B cell (primary cell): ENCODE measurements around the gene VPS26B. TPM values are rescaled to one million over a fixed set of nuclear protein-coding genes. Genes with fewer than 3 reads are reported as not detected.

Source experiments
- ATAC-seq: fragments of 200-7000 bp; cut with Tn5 transposase; one replicate; pipeline ENCODE4 v1.10.0; 2021; ENCODE audit warnings: low read depth, mild to moderate bottlenecking, moderate number of reproducible peaks, moderate library complexity
- CTCF ChIA-PET: fragments of 350-600 bp; sonication (Branson Sonifier 250); formaldehyde crosslinking; loops from one replicate; lab custom pipeline; 2021; ENCODE audit warnings: antibody characterized with exemption, inconsistent platforms; lab: Charles Lee
- POLR2A ChIA-PET: fragments of 350-600 bp; sonication (Branson Sonifier 250); formaldehyde crosslinking; loops from one replicate; lab custom pipeline; 2021; ENCODE audit warnings: antibody characterized with exemption; lab: Charles Lee
- DNase-seq: peaks from one replicate; pipeline ENCODE4 v3.0.0; 2013
- H2AFZ ChIP-seq: 2 replicates; pipeline ENCODE4 v1.6.1; 2012; ENCODE audit warnings: mild to moderate bottlenecking, low read depth, low read length; ENCODE audit not compliant: insufficient read depth, poor library complexity, severe bottlenecking
- H3K27ac ChIP-seq, 2 donors: 1 replicate in 1 of 2; 2 replicates in 1 of 2; pipeline ENCODE4 v1.5.1; 2012 to 2013; ENCODE audit warnings: low read length in 2 of 2, mild to moderate bottlenecking in 2 of 2, moderate library complexity in 1 of 2
- H3K27me3 ChIP-seq, 4 experiments: fragments of 200-600 bp in 1 of 4; sonication (generic) in 1 of 4; replicated peaks in 1 of 4; 1 replicate in 2 of 4; 2 replicates in 2 of 4; pipeline versions ENCODE4 v1.6.1 to v1.7.0; 2013 to 2016; ENCODE audit warnings: low read length in 3 of 4, mild to moderate bottlenecking in 2 of 4, mixed read lengths in 1 of 4, moderate library complexity in 1 of 4; ENCODE audit not compliant: insufficient read depth in 4 of 4, control insufficient read depth in 3 of 4; ENCODE audit errors: control extremely low read depth in 1 of 4
- H3K36me3 ChIP-seq, 2 experiments: replicated peaks in 1 of 2; 1 replicate in 1 of 2; 2 replicates in 1 of 2; pipeline versions ENCODE4 v1.6.1 to v1.7.1; 2013; ENCODE audit warnings: low read length in 1 of 2; ENCODE audit not compliant: insufficient read depth in 2 of 2, control insufficient read depth in 1 of 2; ENCODE audit errors: control extremely low read depth in 1 of 2, extremely low read depth in 1 of 2
- H3K4me1 ChIP-seq, 2 donors: fragments of 200-600 bp in 1 of 2; sonication (generic) in 1 of 2; 1 replicate in 1 of 2; 2 replicates in 1 of 2; pipeline versions ENCODE4 v1.5.1 to v1.6.1; 2013 to 2017; ENCODE audit warnings: low read length in 2 of 2; ENCODE audit not compliant: control insufficient read depth in 2 of 2, insufficient read depth in 2 of 2
- H3K4me2 ChIP-seq: replicated peaks from 2 replicates; pipeline ENCODE3; 2012; ENCODE audit warnings: mild to moderate bottlenecking, low read depth, low read length; ENCODE audit not compliant: poor library complexity, severe bottlenecking
- H3K4me3 ChIP-seq, 5 experiments: fragments of 200-600 bp in 1 of 5; sonication (generic) in 1 of 5; 1 replicate in 3 of 5; 2 replicates in 2 of 5; pipeline versions ENCODE4 v1.5.1 to v1.7.0; 2011 to 2016; ENCODE audit warnings: low read length in 4 of 5, mild to moderate bottlenecking in 4 of 5, low read depth in 2 of 5, control low read depth in 1 of 5, moderate library complexity in 1 of 5; ENCODE audit not compliant: insufficient read depth in 1 of 5; ENCODE audit errors: control extremely low read depth in 1 of 5, extremely low read depth in 1 of 5
- H3K79me2 ChIP-seq: fragments of 200-600 bp; sonication (generic); one replicate; pipeline ENCODE4 v1.6.0; 2016; ENCODE audit warnings: low read length; ENCODE audit not compliant: control insufficient read depth, insufficient read depth
- H3K9ac ChIP-seq: fragments of 200-600 bp; sonication (generic); 2 replicates; pipeline ENCODE4 v1.6.1; 2017; ENCODE audit warnings: mild to moderate bottlenecking, low read length, moderate library complexity
- H3K9me3 ChIP-seq, 3 donors: one replicate each; pipeline versions ENCODE4 v1.6.1 to v1.7.1; 2013; ENCODE audit warnings: low read length in 2 of 3; ENCODE audit not compliant: control insufficient read depth in 2 of 3, insufficient read depth in 1 of 3; ENCODE audit errors: control extremely low read depth in 1 of 3
- H4K20me1 ChIP-seq: 2 replicates; pipeline ENCODE4 v1.6.0; 2012; ENCODE audit warnings: mild to moderate bottlenecking, low read length; ENCODE audit not compliant: insufficient read depth, control insufficient read depth, poor library complexity, severe bottlenecking
- H3K27ac Mint-ChIP-seq: one replicate; pipeline ENCODE4 v1.8.0; 2021; ENCODE audit warnings: mixed read lengths
- H3K27me3 Mint-ChIP-seq: one replicate; pipeline ENCODE4 v1.8.0; 2021; ENCODE audit warnings: mixed read lengths
- H3K4me1 Mint-ChIP-seq: one replicate; pipeline ENCODE4 v1.8.0; 2021; ENCODE audit warnings: mixed read lengths
- H3K4me3 Mint-ChIP-seq: one replicate; pipeline ENCODE4 v1.8.0; 2021; ENCODE audit warnings: mixed read lengths
- H3K9me3 Mint-ChIP-seq: one replicate; pipeline ENCODE4 v1.8.0; 2022; ENCODE audit warnings: mixed read lengths; ENCODE audit not compliant: insufficient read depth
- CTCF ChIP-seq: fragments of 200-600 bp; IDR thresholded peaks from one replicate; pipeline ENCODE4 v1.8.0; 2022; ENCODE audit warnings: antibody characterized with exemption, mild to moderate bottlenecking
- EZH2 ChIP-seq: IDR thresholded peaks from 2 replicates; pipeline ENCODE4 v1.6.1; 2012; ENCODE audit warnings: borderline replicate concordance, low read depth, mild to moderate bottlenecking, moderate library complexity, low read length; ENCODE audit not compliant: insufficient read depth, poor library complexity, severe bottlenecking
- WGBS: methylation state at CpG from one replicate; pipeline ENCODE4 v1.1.5; 2013; ENCODE audit warnings: missing lambda C conversion rate; ENCODE audit not compliant: insufficient coverage; 5-methylcytosine and 5-hydroxymethylcytosine counted together
- intact Hi-C: fragments of 100-400 bp; cut with micrococcal nuclease; formaldehyde crosslinking; loops from one replicate; pipeline ENCODE4 v1.10.0; 2022
- polyA plus RNA-seq: library from polyadenylated mRNA; depleted of rRNA; stranded (reverse); fragments of >200 nt; gene quantifications from 2 replicates; pipeline ENCODE4 v1.2.3, GENCODE V29; 2012
- total RNA-seq, 2 donors: library from RNA; stranded (reverse); fragments of 120-200 nt in 1 of 2; gene quantifications; 1 replicate in 1 of 2; 2 replicates in 1 of 2; pipeline versions ENCODE4 v1.2.3 to v1.2.4, GENCODE V29; 2013 to 2022

Gene VPS26B
- total and polyA plus RNA-seq, 2 donors (not counting 1 experiment from before 2014, with no cell fraction given): 14.7 to 38.5 TPM

DNA sequence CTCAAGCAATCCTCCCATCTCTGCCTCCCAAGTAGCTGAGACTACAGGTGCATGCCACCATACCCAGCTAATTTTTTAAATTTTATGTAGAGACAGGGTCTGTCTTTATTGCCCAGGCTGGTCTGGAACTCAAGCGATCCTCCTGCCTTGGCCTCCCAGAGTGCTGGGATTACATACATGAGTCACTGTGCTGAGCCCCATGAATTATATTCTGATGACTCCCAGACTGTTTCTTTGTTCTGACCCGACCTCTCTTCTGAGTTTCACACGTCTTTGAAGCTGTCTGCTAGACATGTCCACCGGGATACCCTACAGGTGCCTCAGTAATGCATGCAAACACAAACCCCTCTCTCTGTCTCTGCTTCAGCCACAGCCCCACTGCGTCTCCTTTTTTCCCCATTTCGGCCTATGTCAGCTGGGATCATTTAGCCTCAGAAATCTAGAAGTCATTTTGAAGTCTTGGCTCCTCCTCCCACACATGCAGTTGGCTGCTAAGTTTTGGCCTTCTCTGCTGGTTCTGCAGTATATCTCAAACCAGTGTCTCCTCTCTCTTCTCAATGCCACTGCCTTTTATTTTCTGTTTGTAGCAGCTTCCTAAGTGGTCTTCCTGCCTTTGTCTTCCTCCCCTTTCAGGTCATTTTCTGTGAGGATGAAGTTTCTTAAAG lies 4.8 kb downstream of the VPS26B start:
- Histone ChIP-seq H3K27ac (no peak overlapping the region), H3K79me2 (peaks cover 46% of the 10 kb centered on the region), H3K4me3 (peak overlapping the region in 1 of 5 experiments; percentile 21), H3K27me3 (peaks cover 0 to 47% (median 32%) of the 10 kb centered on the region in 4 experiments), H3K9me3 (no peaks in the 10 kb centered on the region), H3K4me1 (peaks cover 62 to 71% of the 10 kb centered on the region in 2 donors), H3K9ac (no peak overlapping the region), H2AFZ (no peak overlapping the region), H3K4me2 (peak overlapping the region; percentile 45), H3K36me3 (no peaks in the 10 kb centered on the region), H4K20me1 (peaks cover 87% of the 10 kb centered on the region)
- ChIA-PET POLR2A (interaction anchor here (0.6 kb wide), 1 partner anchor 19 kb away, joined by 3 read pairs; no protein-coding TSS in a partner anchor), CTCF (interaction anchor here (0.7 to 2.8 kb wide), 12 partner anchors 11 to 44 kb away, joined by 3 to 27 read pairs (median 4); partner anchors contain the start of genes ACAD8 and THYN1)
- peak overlapping the region; percentile 64 for H3K4me3 Mint-ChIP-seq
- H3K9me3 Mint-ChIP-seq: no peaks in the 10 kb centered on the region
- no peak for DNase-seq
- no peak for ATAC-seq
- H3K27me3 Mint-ChIP-seq: peaks cover 27% of the 10 kb centered on the region
- 92% methylated on average over 6 of the region's 6 CpGs for WGBS
- TF ChIP-seq EZH2 (no peak), CTCF (no peak)
- no peak overlapping the region for H3K27ac Mint-ChIP-seq
- peaks cover 63% of the 10 kb centered on the region for H3K4me1 Mint-ChIP-seq
- intact Hi-C loops: no loop called here

GRCh38 chr11:134230339-134230738 lies 5.9 kb downstream of the VPS26B start:
- intact Hi-C loops: no loop called here
- Histone ChIP-seq H3K9me3 (no peaks in the 10 kb centered on the region), H3K79me2 (peaks cover 41% of the 10 kb centered on the region), H3K4me1 (peaks cover 58 to 67% of the 10 kb centered on the region in 2 donors), H3K36me3 (no peaks in the 10 kb centered on the region), H3K27me3 (peaks cover 0 to 45% (median 30%) of the 10 kb centered on the region in 4 experiments), H3K4me2 (peak overlapping the region; percentile 23), H3K4me3 (no peak overlapping the region), H3K9ac (no peak overlapping the region), H4K20me1 (peaks cover 85% of the 10 kb centered on the region), H2AFZ (no peak overlapping the region), H3K27ac (no peak overlapping the region)
- WGBS: no CpG with 5 or more reads among the region's 4 CpGs
- TF ChIP-seq EZH2 (no peak), CTCF (no peak)
- ChIA-PET CTCF (interaction anchor here (1.3 to 2.8 kb wide), 6 partner anchors 14 to 46 kb away, joined by 3 to 27 read pairs (median 5); partner anchors contain the start of gene GLB1L3), POLR2A (no interaction called here)
- H3K4me3 Mint-ChIP-seq: peak overlapping the region; percentile 64
- peaks cover 59% of the 10 kb centered on the region for H3K4me1 Mint-ChIP-seq
- H3K27ac Mint-ChIP-seq: no peak overlapping the region
- no peak for DNase-seq
- H3K27me3 Mint-ChIP-seq: peaks cover 27% of the 10 kb centered on the region
- H3K9me3 Mint-ChIP-seq: no peaks in the 10 kb centered on the region
- no peak for ATAC-seq
